Cardiac septum (tissue), 1 donor: ENCODE measurements around the gene TNPO1. TPM values are rescaled to one million over a fixed set of nuclear protein-coding genes. Genes with fewer than 3 reads are reported as not detected.

Experiments used
- DNase-seq: peaks from one replicate; pipeline ENCODE4 v3.0.0-alpha.2; 2020; ENCODE audit warnings: low spot score
- intact Hi-C: fragments of 100-400 bp; cut with DNase I; formaldehyde crosslinking; loops from one replicate; pipeline ENCODE4 v1.14.0; 2022
- total RNA-seq: library from RNA; stranded (reverse); fragmentation: NEBNext Ultra II Directional; extraction: Animal tissue kit (Norgen Biotek cat#: 25700); gene quantifications from one replicate; pipeline ENCODE4 v1.2.1, GENCODE V29; 2021
- donor health status: DM: no; HTN: no; CAD: no.

TNPO1 gene
- total RNA-seq, 1 donor from 2014 or later: 68.8 TPM

GRCh38 chr5:72847439-72847838, 31.0 kb downstream of the TNPO1 start:
- DNase-seq: no peak
- intact Hi-C loops: loop anchor here (5.0 kb wide), 1 partner anchor 110 kb away; the partner anchor contains the start of gene FCHO2

GRCh38 chr5:72847989-72848473, 31.6 kb downstream of the TNPO1 start:
- peak; percentile 97 for DNase-seq
- intact Hi-C loops: loop anchor here (1.0 to 5.0 kb wide), 2 partner anchors 32 to 109 kb away; partner anchors contain the start of genes FCHO2 and TNPO1

GRCh38 chr5:72848474-72849428, 32.3 kb downstream of the TNPO1 start:
- intact Hi-C loops: loop anchor here (1.0 to 5.0 kb wide), 2 partner anchors 32 to 109 kb away; partner anchors contain the start of genes FCHO2 and TNPO1
- peak; percentile 86 for DNase-seq

- intact Hi-C loops: loop anchor here (5.0 kb wide), 1 partner anchor 108 kb away; the partner anchor contains the start of gene FCHO2
- DNase-seq: no peak
These were observed 33.1 kb downstream of the TNPO1 start for GRCh38 chr5:72849546-72849945.

- intact Hi-C loops: no loop called here
- DNase-seq: no peak
These were observed 33.7 kb downstream of the TNPO1 start for GRCh38 chr5:72850113-72850512.

- intact Hi-C loops: no loop called here
- no peak for DNase-seq
These were observed 35.9 kb downstream of the TNPO1 start for GRCh38 chr5:72852356-72852755.

GRCh38 chr5:72854419-72854818, 38.0 kb downstream of the TNPO1 start:
- no peak for DNase-seq
- intact Hi-C loops: no loop called here

- DNase-seq: no peak
- intact Hi-C loops: no loop called here
These were observed 39.4 kb downstream of the TNPO1 start for GRCh38 chr5:72855821-72856220.

- intact Hi-C loops: no loop called here
- no peak for DNase-seq
These were observed 40.9 kb downstream of the TNPO1 start for GRCh38 chr5:72857396-72857795.

GRCh38 chr5:72859127-72859526, 42.7 kb downstream of the TNPO1 start:
- DNase-seq: no peak
- intact Hi-C loops: no loop called here

GRCh38 chr5:72860499-72860898, 44.0 kb downstream of the TNPO1 start:
- intact Hi-C loops: no loop called here

GRCh38 chr5:72871366-72872024, 55.0 kb downstream of the TNPO1 start:
- DNase-seq: no peak
- intact Hi-C loops: no loop called here

More at GRCh38 chr5:72860499-72860898, 44.0 kb downstream of the TNPO1 start:
- no peak for DNase-seq

GRCh38 chr5:72878854-72879253, 62.4 kb downstream of the TNPO1 start:
- no peak for DNase-seq
- intact Hi-C loops: no loop called here

- no peak for DNase-seq
- intact Hi-C loops: no loop called here
These were observed 66.5 kb downstream of the TNPO1 start for GRCh38 chr5:72882989-72883388.

GRCh38 chr5:72883850-72884249, 67.4 kb downstream of the TNPO1 start:
- intact Hi-C loops: no loop called here
- no peak for DNase-seq

- intact Hi-C loops: no loop called here
- no peak for DNase-seq
These were observed 68.4 kb downstream of the TNPO1 start for GRCh38 chr5:72884892-72885291.

- intact Hi-C loops: no loop called here
- no peak for DNase-seq
These were observed 69.4 kb downstream of the TNPO1 start for GRCh38 chr5:72885824-72886223.

- intact Hi-C loops: no loop called here
- no peak for DNase-seq
These were observed 72.1 kb downstream of the TNPO1 start for GRCh38 chr5:72888595-72888994.

GRCh38 chr5:72889324-72889723, 72.9 kb downstream of the TNPO1 start:
- intact Hi-C loops: no loop called here
- no peak for DNase-seq

- no peak for DNase-seq
- intact Hi-C loops: no loop called here
These were observed 76.4 kb downstream of the TNPO1 start for GRCh38 chr5:72892846-72893245.
